Measurements from ENCODE around the gene CDHR3. TPM values are rescaled to one million over a fixed set of nuclear protein-coding genes. Genes with fewer than 3 reads are reported as not detected.
"Not testable (repeated sequence)": the region's sequence is repeated elsewhere in the genome, so short reads cannot be mapped to it uniquely, and the experiment has no call there.

Gene CDHR3
- total RNA-seq, 1 experiment from 2014 or later = 4.0 TPM

DNA sequence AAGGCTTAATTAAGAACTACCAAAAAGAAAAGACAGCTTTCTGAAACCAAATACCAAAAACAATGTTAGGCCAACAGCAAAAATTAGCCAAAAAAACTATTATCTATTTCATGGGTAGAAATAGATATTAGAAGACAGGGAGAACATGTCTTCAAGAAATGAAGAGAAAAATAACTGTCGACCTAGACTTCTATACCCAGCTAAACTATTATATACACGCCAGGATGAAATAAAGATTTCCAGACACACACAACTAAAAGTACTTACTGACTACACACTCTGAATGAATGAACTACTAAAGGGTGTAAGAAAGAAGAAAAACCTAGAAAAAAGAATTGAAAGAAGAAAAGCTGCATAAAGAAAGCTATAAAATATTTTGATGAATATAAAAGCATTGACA is 11.5 kb upstream of the CDHR3 start:
- H3K36me3 Mint-ChIP-seq (ENCODE audit: insufficient read depth, unreplicated experiment) = no peaks in the 10 kb centered on the region
- CTCF ChIA-PET = no interaction called here
- no peak for DNase-seq
- no TSS peak for BruUV-seq (replicated peaks)
- H3K4me1 Mint-ChIP-seq (ENCODE audit: low read depth, unreplicated experiment) = no peaks in the 10 kb centered on the region
- peaks cover 29% of the 10 kb centered on the region for H3K27me3 Mint-ChIP-seq (ENCODE audit: unreplicated experiment)
- no peak overlapping the region for H3K27ac Mint-ChIP-seq (ENCODE audit: unreplicated experiment)
- intact Hi-C loops (cut with micrococcal nuclease; ENCODE audit: unreplicated experiment) = no loop called here
- TF ChIP-seq, protein P1, sequence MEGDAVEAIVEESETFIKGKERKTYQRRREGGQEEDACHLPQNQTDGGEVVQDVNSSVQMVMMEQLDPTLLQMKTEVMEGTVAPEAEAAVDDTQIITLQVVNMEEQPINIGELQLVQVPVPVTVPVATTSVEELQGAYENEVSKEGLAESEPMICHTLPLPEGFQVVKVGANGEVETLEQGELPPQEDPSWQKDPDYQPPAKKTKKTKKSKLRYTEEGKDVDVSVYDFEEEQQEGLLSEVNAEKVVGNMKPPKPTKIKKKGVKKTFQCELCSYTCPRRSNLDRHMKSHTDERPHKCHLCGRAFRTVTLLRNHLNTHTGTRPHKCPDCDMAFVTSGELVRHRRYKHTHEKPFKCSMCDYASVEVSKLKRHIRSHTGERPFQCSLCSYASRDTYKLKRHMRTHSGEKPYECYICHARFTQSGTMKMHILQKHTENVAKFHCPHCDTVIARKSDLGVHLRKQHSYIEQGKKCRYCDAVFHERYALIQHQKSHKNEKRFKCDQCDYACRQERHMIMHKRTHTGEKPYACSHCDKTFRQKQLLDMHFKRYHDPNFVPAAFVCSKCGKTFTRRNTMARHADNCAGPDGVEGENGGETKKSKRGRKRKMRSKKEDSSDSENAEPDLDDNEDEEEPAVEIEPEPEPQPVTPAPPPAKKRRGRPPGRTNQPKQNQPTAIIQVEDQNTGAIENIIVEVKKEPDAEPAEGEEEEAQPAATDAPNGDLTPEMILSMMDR (IDR thresholded peaks at IDR 0.05; ENCODE audit: unreplicated experiment) = no peak
- H3K9me3 Mint-ChIP-seq (ENCODE audit: low read depth, unreplicated experiment) = peaks cover 4% of the 10 kb centered on the region
- no peak overlapping the region for H3K4me3 Mint-ChIP-seq (ENCODE audit: low read depth, unreplicated experiment)

DNA sequence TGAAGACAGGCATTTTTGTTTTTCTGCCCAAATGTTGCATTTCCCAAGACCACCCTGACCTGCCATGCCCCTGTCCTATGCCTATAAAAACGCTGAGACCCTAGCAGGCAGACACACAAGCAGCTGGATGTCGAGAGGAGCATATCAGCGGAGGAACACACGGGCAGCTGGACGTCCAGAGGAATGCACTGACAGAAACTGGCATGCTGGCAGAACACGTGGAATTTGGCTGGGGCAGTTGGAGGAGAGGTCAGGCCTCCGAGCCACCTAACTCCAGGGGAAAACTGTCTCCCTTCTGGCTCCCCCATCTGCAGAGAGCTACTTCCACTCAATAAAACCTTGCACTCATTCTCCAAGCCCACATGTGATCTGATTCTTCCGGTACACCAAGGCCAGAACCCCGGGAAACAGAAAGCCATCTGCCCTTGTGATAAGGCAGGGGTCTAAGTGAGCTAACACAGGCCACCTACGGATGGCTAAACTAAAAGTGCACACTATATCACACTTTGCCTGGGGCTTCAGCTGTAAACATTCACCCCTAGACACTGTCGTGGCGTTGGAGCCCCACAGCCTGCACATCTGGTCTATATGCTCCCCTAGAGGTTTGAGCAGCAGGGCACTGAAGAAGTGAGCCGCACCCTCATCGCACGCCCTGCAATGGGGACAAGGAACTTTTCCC is 10.0 kb upstream of the CDHR3 start:
- intact Hi-C loops (cut with micrococcal nuclease; ENCODE audit: unreplicated experiment) = no loop called here

DNA sequence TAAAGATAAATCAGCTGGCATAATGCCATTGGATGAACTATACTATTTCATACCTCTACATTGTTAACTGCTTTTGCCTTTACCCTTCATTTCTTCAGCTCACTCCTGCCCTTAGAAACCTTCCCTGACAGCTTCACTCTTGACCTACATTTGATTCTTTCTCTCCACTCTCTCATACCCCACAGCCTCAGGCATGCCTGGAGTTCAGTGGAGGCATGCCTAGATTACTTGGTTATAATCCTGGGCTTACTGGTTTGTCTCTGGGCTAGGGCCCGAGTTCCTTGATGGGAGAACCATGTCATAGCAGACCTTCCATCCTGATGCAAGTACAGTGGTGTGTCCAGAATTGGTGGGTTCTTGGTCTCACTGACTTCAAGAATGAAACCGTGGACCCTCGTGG is 8.4 kb upstream of the CDHR3 start:
- TF ChIP-seq, protein P1 (IDR thresholded peaks at IDR 0.05; ENCODE audit: unreplicated experiment) = no peak
- intact Hi-C loops (cut with micrococcal nuclease; ENCODE audit: unreplicated experiment) = no loop called here
- no peak for DNase-seq

More for the DNA sequence above, 10.0 kb upstream of the CDHR3 start:
- Mint-ChIP-seq H3K4me1 (ENCODE audit: low read depth, unreplicated experiment) (no peaks in the 10 kb centered on the region), H3K36me3 (ENCODE audit: insufficient read depth, unreplicated experiment) (no peaks in the 10 kb centered on the region), H3K4me3 (ENCODE audit: low read depth, unreplicated experiment) (no peak overlapping the region), H3K27me3 (ENCODE audit: unreplicated experiment) (peaks cover 28% of the 10 kb centered on the region), H3K9me3 (ENCODE audit: low read depth, unreplicated experiment) (peaks cover 4% of the 10 kb centered on the region), H3K27ac (ENCODE audit: unreplicated experiment) (no peak overlapping the region)
- DNase-seq = no peak
- no TSS peak for BruUV-seq (replicated peaks)
- CTCF ChIA-PET = interaction anchor here (0.5 kb wide), 1 partner anchor 568 kb away, joined by 3 read pairs; no protein-coding TSS in a partner anchor
- TF ChIP-seq, protein P1 (IDR thresholded peaks at IDR 0.05; ENCODE audit: unreplicated experiment) = no peak

DNA sequence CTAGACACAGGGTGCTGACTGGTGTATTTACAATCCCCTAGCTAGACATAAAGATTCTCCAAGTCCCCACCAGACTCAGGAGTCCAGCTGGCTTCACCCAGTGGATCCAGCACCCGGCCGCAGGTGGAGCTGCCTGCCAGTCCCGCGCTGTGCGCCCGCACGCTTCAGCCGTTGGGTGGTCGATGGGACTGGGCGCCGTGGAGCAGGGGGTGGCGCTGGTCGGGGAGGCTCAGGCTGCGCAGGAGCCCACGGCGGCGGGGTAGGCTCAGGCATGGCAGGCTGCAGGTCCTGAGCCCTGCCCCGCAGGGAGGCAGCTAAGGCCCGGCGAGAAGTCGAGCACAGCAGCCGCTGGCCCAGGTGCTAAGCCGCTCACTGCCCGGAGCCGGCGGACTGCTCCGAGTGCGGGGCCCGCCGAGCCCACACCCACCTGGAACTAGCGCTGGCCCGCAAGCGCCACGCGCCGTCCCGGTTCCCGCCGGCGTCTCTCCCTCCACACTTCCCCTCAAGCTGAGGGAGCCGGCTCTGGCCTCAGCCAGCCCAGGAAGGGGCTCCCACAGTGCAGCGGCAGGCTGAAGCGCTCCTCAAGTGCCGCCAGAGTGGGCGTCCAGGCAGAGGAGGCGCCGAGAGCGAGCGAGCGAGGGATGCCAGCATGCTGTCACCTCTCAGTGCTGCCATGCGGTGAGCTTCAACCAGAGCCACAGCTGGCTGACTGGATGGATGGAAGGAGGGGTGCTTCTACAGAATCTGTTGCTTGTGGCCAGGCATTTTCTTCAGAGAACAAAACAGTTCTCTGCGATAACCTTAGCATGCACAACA is 7.2 kb upstream of the CDHR3 start:
- intact Hi-C loops (cut with micrococcal nuclease; ENCODE audit: unreplicated experiment); H3K36me3 Mint-ChIP-seq (ENCODE audit: insufficient read depth, unreplicated experiment); H3K27ac Mint-ChIP-seq (ENCODE audit: unreplicated experiment); BruUV-seq (replicated peaks); H3K9me3 Mint-ChIP-seq (ENCODE audit: low read depth, unreplicated experiment); H3K4me1 Mint-ChIP-seq (ENCODE audit: low read depth, unreplicated experiment); CTCF ChIA-PET; DNase-seq; H3K4me3 Mint-ChIP-seq (ENCODE audit: low read depth, unreplicated experiment): not testable (repeated sequence)
- peaks cover 27% of the 10 kb centered on the region for H3K27me3 Mint-ChIP-seq (ENCODE audit: unreplicated experiment)

More for the DNA sequence above, 8.4 kb upstream of the CDHR3 start:
- no TSS peak for BruUV-seq (replicated peaks)
- Mint-ChIP-seq H3K4me3 (ENCODE audit: low read depth, unreplicated experiment) (no peak overlapping the region), H3K4me1 (ENCODE audit: low read depth, unreplicated experiment) (no peaks in the 10 kb centered on the region), H3K36me3 (ENCODE audit: insufficient read depth, unreplicated experiment) (no peaks in the 10 kb centered on the region), H3K27me3 (ENCODE audit: unreplicated experiment) (peaks cover 27% of the 10 kb centered on the region), H3K27ac (ENCODE audit: unreplicated experiment) (no peak overlapping the region), H3K9me3 (ENCODE audit: low read depth, unreplicated experiment) (peaks cover 4% of the 10 kb centered on the region)
- CTCF ChIA-PET = no interaction called here
